ENCODE data around the gene DKC1.
A peak's percentile ranks its signal among the peaks of the same experiment; 100 is the strongest.

DKC1 gene

GRCh38 chrX:154727871-154728270 lies 34.8 kb upstream of the DKC1 start:
- Histone ChIP-seq H3K9me3 (ENCODE audit: control insufficient read depth, low read length) (no peaks in the 10 kb centered on the region), H3K4me3 (ENCODE audit: extremely low read depth, insufficient read depth, low read length, poor library complexity, severe bottlenecking) (no peak overlapping the region), H3K4me1 (ENCODE audit: control insufficient read depth, insufficient read depth, low read length, poor library complexity, severe bottlenecking) (peaks cover 5% of the 10 kb centered on the region), H3K36me3 (ENCODE audit: control insufficient read depth, insufficient read depth, low read length) (no peaks in the 10 kb centered on the region), H3K27ac (ENCODE audit: low read depth, low read length, severe bottlenecking) (peak overlapping the region; percentile 36)
- WGBS, 2 experiments (ENCODE audit: insufficient coverage in 2 of 2) = 100% methylated on average over 1 of the region's 3 CpGs; no CpG with 5 or more reads in 1 of the 2 experiments

- no peak overlapping the region for H3K27ac ChIP-seq (ENCODE audit: low read depth, low read length, severe bottlenecking)
- H3K9me3 ChIP-seq (ENCODE audit: control insufficient read depth, low read length) = no peaks in the 10 kb centered on the region
- H3K4me1 ChIP-seq (ENCODE audit: control insufficient read depth, insufficient read depth, low read length, poor library complexity, severe bottlenecking) = peaks cover 7% of the 10 kb centered on the region
- no peaks in the 10 kb centered on the region for H3K36me3 ChIP-seq (ENCODE audit: control insufficient read depth, insufficient read depth, low read length)
- no peak overlapping the region for H3K4me3 ChIP-seq (ENCODE audit: extremely low read depth, insufficient read depth, low read length, poor library complexity, severe bottlenecking)
- WGBS, 2 experiments (ENCODE audit: insufficient coverage in 2 of 2) = 80% methylated on average over 1 of the region's 7 CpGs; no CpG with 5 or more reads in 1 of the 2 experiments
Measured at GRCh38 chrX:154728431-154729190, 34.1 kb upstream of the DKC1 start.

GRCh38 chrX:154729439-154729838 lies 33.2 kb upstream of the DKC1 start:
- Histone ChIP-seq H3K4me3 (ENCODE audit: extremely low read depth, insufficient read depth, low read length, poor library complexity, severe bottlenecking) (no peak overlapping the region), H3K27ac (ENCODE audit: low read depth, low read length, severe bottlenecking) (no peak overlapping the region)
- 94 to 100% methylated on average over 2 to 3 of the region's 3 CpGs for WGBS, 2 experiments (ENCODE audit: insufficient coverage in 2 of 2)

DNA sequence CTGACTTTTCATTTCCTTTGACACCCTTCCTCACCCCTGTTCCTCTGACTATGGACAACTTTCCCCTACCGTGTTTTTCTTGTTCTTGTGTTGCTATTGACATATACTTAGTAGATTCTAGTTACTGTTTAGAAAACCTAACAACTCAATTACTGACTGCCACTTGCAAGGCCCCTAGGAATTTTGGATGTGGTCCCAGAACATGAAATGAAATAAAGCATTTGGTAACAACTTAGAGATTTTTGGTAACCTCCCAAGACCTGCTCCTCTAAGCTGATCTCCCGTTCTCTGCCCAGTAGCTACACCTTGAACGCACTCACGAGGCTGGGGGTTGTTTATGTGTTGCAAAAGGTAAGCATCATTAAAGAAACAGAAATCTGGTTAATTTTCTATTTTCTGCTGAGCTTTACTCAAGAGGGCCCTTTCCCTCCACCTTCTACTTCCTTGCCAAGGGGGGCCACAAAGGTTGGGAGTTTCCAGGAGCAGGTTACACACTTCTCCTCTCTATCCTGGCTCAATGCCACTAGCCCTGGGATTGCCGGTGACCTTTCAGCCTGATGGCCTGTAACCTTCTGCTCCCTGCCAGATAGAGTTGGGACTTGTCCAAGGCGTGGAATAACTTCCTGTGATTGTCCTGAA lies 32.3 kb upstream of the DKC1 start:
- 90 to 100% methylated on average over 1 to 2 of the region's 6 CpGs for WGBS, 2 experiments (ENCODE audit: insufficient coverage in 2 of 2)
- no peaks in the 10 kb centered on the region for H3K9me3 ChIP-seq (ENCODE audit: control insufficient read depth, low read length)
- no peaks in the 10 kb centered on the region for H3K36me3 ChIP-seq (ENCODE audit: control insufficient read depth, insufficient read depth, low read length)
- peaks cover 18% of the 10 kb centered on the region for H3K4me1 ChIP-seq (ENCODE audit: control insufficient read depth, insufficient read depth, low read length, poor library complexity, severe bottlenecking)
- H3K4me3 ChIP-seq (ENCODE audit: extremely low read depth, insufficient read depth, low read length, poor library complexity, severe bottlenecking) = no peak overlapping the region
- no peak overlapping the region for H3K27ac ChIP-seq (ENCODE audit: low read depth, low read length, severe bottlenecking)

More at GRCh38 chrX:154729439-154729838, 33.2 kb upstream of the DKC1 start:
- no peaks in the 10 kb centered on the region for H3K9me3 ChIP-seq (ENCODE audit: control insufficient read depth, low read length)
- no peaks in the 10 kb centered on the region for H3K36me3 ChIP-seq (ENCODE audit: control insufficient read depth, insufficient read depth, low read length)
- peaks cover 15% of the 10 kb centered on the region for H3K4me1 ChIP-seq (ENCODE audit: control insufficient read depth, insufficient read depth, low read length, poor library complexity, severe bottlenecking)

DNA sequence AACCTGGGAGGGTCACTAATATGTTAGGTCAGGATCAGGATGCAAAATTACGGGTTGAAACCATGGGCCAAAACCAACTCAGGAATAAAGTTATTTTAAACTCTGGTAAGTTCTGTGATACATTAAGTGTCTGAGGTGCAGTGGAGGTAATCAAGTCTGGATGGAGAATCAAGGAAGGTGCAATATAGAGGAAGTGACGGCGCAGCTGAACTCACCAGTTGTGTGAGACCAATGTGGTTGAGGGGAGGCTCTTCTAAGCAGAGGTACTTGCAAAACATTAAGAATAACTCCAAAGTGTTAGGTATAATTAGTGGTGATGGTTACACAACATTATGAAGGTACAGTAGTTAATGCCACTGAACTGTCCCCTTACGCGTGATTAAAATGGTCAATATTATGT lies 31.5 kb upstream of the DKC1 start:
- H3K9me3 ChIP-seq (ENCODE audit: control insufficient read depth, low read length) = no peaks in the 10 kb centered on the region
- no peak overlapping the region for H3K4me3 ChIP-seq (ENCODE audit: extremely low read depth, insufficient read depth, low read length, poor library complexity, severe bottlenecking)
- no peaks in the 10 kb centered on the region for H3K36me3 ChIP-seq (ENCODE audit: control insufficient read depth, insufficient read depth, low read length)
- WGBS, 2 experiments (ENCODE audit: insufficient coverage in 2 of 2) = 100% methylated on average over 1 of the region's 5 CpGs; no CpG with 5 or more reads in 1 of the 2 experiments
- peaks cover 25% of the 10 kb centered on the region for H3K4me1 ChIP-seq (ENCODE audit: control insufficient read depth, insufficient read depth, low read length, poor library complexity, severe bottlenecking)
- H3K27ac ChIP-seq (ENCODE audit: low read depth, low read length, severe bottlenecking) = no peak overlapping the region

DNA sequence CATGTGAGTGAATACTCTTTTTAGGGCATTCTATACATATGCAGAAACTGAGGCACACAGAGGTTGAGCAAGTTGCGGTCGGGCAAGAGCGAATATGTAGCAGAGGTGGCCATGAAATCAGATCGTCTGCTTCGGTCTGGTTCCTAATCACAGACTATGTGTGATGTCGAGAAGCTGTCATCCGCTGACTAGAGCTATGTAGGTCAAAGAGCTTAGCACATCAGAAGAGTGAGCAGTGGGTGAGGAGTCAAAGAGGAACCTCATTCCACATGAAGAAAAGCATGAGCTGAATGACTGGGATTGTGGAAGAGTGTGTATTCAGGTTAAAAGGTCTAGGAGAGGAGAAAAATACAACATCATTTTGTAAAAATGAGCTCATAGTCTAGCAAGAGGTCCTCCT lies 30.8 kb upstream of the DKC1 start:
- 98 to 100% methylated on average over 1 to 7 of the region's 7 CpGs for WGBS, 2 experiments (ENCODE audit: insufficient coverage in 2 of 2)
- no peaks in the 10 kb centered on the region for H3K9me3 ChIP-seq (ENCODE audit: control insufficient read depth, low read length)
- H3K27ac ChIP-seq (ENCODE audit: low read depth, low read length, severe bottlenecking) = no peak overlapping the region
- H3K4me1 ChIP-seq (ENCODE audit: control insufficient read depth, insufficient read depth, low read length, poor library complexity, severe bottlenecking) = peaks cover 25% of the 10 kb centered on the region
- H3K4me3 ChIP-seq (ENCODE audit: extremely low read depth, insufficient read depth, low read length, poor library complexity, severe bottlenecking) = no peak overlapping the region
- no peaks in the 10 kb centered on the region for H3K36me3 ChIP-seq (ENCODE audit: control insufficient read depth, insufficient read depth, low read length)

DNA sequence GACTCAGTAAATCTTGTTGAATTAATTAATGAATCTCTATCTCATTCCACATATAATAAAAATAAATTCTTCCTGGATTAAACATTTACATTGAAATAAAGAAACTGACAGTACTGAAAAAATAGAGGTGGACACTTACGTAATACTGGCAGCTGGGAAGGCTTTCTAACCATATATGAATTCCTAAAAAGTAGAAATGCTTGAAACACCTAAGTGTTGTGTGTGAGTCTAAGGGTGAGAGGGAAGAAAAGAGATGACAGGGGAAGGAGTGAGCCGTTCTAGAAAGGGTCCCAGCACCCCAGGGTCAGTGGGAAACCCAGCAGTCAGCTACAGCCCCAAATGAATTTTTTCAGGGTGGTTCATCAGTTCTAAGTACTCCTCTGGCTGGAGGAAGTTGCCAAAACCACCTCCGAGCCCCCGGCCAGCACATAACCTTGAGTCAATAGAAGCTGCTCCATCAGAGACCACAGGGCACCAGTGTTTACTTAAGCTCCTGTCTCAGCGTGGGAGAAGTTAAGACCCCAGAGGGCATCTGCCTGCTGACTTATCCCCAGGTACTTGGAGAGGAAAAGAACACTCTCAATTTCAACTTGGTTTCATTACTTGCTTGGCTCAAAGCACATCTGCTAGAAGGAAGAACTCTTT lies 30.1 kb upstream of the DKC1 start:
- WGBS, 2 experiments (ENCODE audit: insufficient coverage in 2 of 2) = 72 to 75% methylated on average over 2 to 3 of the region's 5 CpGs
- no peaks in the 10 kb centered on the region for H3K36me3 ChIP-seq (ENCODE audit: control insufficient read depth, insufficient read depth, low read length)
- H3K4me3 ChIP-seq (ENCODE audit: extremely low read depth, insufficient read depth, low read length, poor library complexity, severe bottlenecking) = no peak overlapping the region
- H3K27ac ChIP-seq (ENCODE audit: low read depth, low read length, severe bottlenecking) = no peak overlapping the region
- H3K9me3 ChIP-seq (ENCODE audit: control insufficient read depth, low read length) = no peaks in the 10 kb centered on the region
- H3K4me1 ChIP-seq (ENCODE audit: control insufficient read depth, insufficient read depth, low read length, poor library complexity, severe bottlenecking) = peaks cover 30% of the 10 kb centered on the region

GRCh38 chrX:154733066-154733425 lies 29.6 kb upstream of the DKC1 start:
- Histone ChIP-seq H3K36me3 (ENCODE audit: control insufficient read depth, insufficient read depth, low read length) (no peaks in the 10 kb centered on the region), H3K9me3 (ENCODE audit: control insufficient read depth, low read length) (no peaks in the 10 kb centered on the region), H3K4me1 (ENCODE audit: control insufficient read depth, insufficient read depth, low read length, poor library complexity, severe bottlenecking) (peaks cover 33% of the 10 kb centered on the region), H3K27ac (ENCODE audit: low read depth, low read length, severe bottlenecking) (no peak overlapping the region), H3K4me3 (ENCODE audit: extremely low read depth, insufficient read depth, low read length, poor library complexity, severe bottlenecking) (no peak overlapping the region)
- 88% methylated on average over 1 of the region's 2 CpGs; no CpG with 5 or more reads in 1 of the 2 experiments for WGBS, 2 experiments (ENCODE audit: insufficient coverage in 2 of 2)

GRCh38 chrX:154734061-154734781 lies 28.4 kb upstream of the DKC1 start:
- Histone ChIP-seq H3K4me3 (ENCODE audit: extremely low read depth, insufficient read depth, low read length, poor library complexity, severe bottlenecking) (no peak overlapping the region), H3K9me3 (ENCODE audit: control insufficient read depth, low read length) (no peaks in the 10 kb centered on the region), H3K4me1 (ENCODE audit: control insufficient read depth, insufficient read depth, low read length, poor library complexity, severe bottlenecking) (peaks cover 33% of the 10 kb centered on the region), H3K36me3 (ENCODE audit: control insufficient read depth, insufficient read depth, low read length) (no peaks in the 10 kb centered on the region), H3K27ac (ENCODE audit: low read depth, low read length, severe bottlenecking) (peak overlapping the region; percentile 49)
- WGBS, 2 experiments (ENCODE audit: insufficient coverage in 2 of 2) = 79 to 86% methylated on average over 6 to 7 of the region's 8 CpGs

GRCh38 chrX:154735695-154736393 lies 26.8 kb upstream of the DKC1 start:
- Histone ChIP-seq H3K27ac (ENCODE audit: low read depth, low read length, severe bottlenecking) (no peak overlapping the region), H3K9me3 (ENCODE audit: control insufficient read depth, low read length) (no peaks in the 10 kb centered on the region), H3K4me1 (ENCODE audit: control insufficient read depth, insufficient read depth, low read length, poor library complexity, severe bottlenecking) (peaks cover 33% of the 10 kb centered on the region), H3K4me3 (ENCODE audit: extremely low read depth, insufficient read depth, low read length, poor library complexity, severe bottlenecking) (no peak overlapping the region), H3K36me3 (ENCODE audit: control insufficient read depth, insufficient read depth, low read length) (no peaks in the 10 kb centered on the region)
- no CpG with 5 or more reads among the region's 7 CpGs for WGBS, 2 experiments (ENCODE audit: insufficient coverage in 2 of 2)

Measured in mesodermal cell (in vitro differentiated cells).